ENCODE measurements around the gene MID1IP1. TPM values are rescaled to one million over a fixed set of nuclear protein-coding genes. Genes with fewer than 3 reads are reported as not detected.
A peak's percentile ranks its signal among the peaks of the same experiment; 100 is the strongest.

MID1IP1 gene
- 10 to 100 TPM in 6 of 12 donors, 1 to 10 TPM in 5, not detected in 1; 8.6 to 20.5 (median 10.1) TPM for polyA plus RNA-seq (ENCODE audit: insufficient read length in 12 of 12)
- long read RNA-seq, donor 1, transcript MID1IP1-201 (2 exons, 2,536 nt): major isoform, 24 of 32 reads
- long read RNA-seq, donor 1, partial matches to known transcripts: 7 of 32 reads
- long read RNA-seq, donor 1, other reads (novel, unspliced or antisense): 0 of 32 reads
- long read RNA-seq, donor 2, transcript MID1IP1-201 (2 exons, 2,536 nt): major isoform, 5 of 5 reads
- long read RNA-seq, donor 2, partial matches to known transcripts: 0 of 5 reads
- long read RNA-seq, donor 2, other reads (novel, unspliced or antisense): 0 of 5 reads
- long read RNA-seq, donor 3, partial matches to known transcripts: 0 of 2 reads
- long read RNA-seq, donor 3, other reads (novel, unspliced or antisense): 0 of 2 reads
- long read RNA-seq, donor 4, transcript MID1IP1-201 (2 exons, 2,536 nt): major isoform, 5 of 5 reads
- long read RNA-seq, donor 4, partial matches to known transcripts: 0 of 5 reads
- long read RNA-seq, donor 4, other reads (novel, unspliced or antisense): 0 of 5 reads
- long read RNA-seq, donor 5, transcript MID1IP1-201 (2 exons, 2,536 nt): major isoform, 5 of 6 reads
- long read RNA-seq, donor 5, partial matches to known transcripts: 0 of 6 reads
- long read RNA-seq, donor 5, other reads (novel, unspliced or antisense): 0 of 6 reads
- long read RNA-seq, donor 6, partial matches to known transcripts: 0 of 4 reads
- long read RNA-seq, donor 6, other reads (novel, unspliced or antisense): 0 of 4 reads
- long read RNA-seq, donor 7, partial matches to known transcripts: 0 of 4 reads
- long read RNA-seq, donor 7, other reads (novel, unspliced or antisense): 0 of 4 reads
- long read RNA-seq, donor 8, partial matches to known transcripts: 0 of 3 reads
- long read RNA-seq, donor 8, other reads (novel, unspliced or antisense): 0 of 3 reads
- long read RNA-seq, donor 9, partial matches to known transcripts: 0 of 2 reads
- long read RNA-seq, donor 9, other reads (novel, unspliced or antisense): 0 of 2 reads
- long read RNA-seq, donor 10, partial matches to known transcripts: 0 of 3 reads
- long read RNA-seq, donor 10, other reads (novel, unspliced or antisense): 0 of 3 reads
- long read RNA-seq, donor 11, partial matches to known transcripts: 0 of 4 reads
- long read RNA-seq, donor 11, other reads (novel, unspliced or antisense): 0 of 4 reads

- DNase-seq: peak; percentile 91
Observed at GRCh38 chrX:38800981-38801845, at the start of gene MID1IP1. TSS of gene MID1IP1 (plus strand) at chrX:38801459. CDS start at chrX:38804947, 3,488 bp downstream.

GRCh38 chrX:38754102-38754790 is 47.0 kb upstream of the MID1IP1 start:
- DNase-seq: peak; percentile 46

GRCh38 chrX:38754818-38755718 is 46.2 kb upstream of the MID1IP1 start:
- no peak for DNase-seq

GRCh38 chrX:38760883-38761282 is 40.4 kb upstream of the MID1IP1 start:
- DNase-seq: no peak

GRCh38 chrX:38768079-38768478 is 33.2 kb upstream of the MID1IP1 start:
- DNase-seq: no peak

GRCh38 chrX:38770152-38770551 is 31.1 kb upstream of the MID1IP1 start:
- DNase-seq: no peak

GRCh38 chrX:38774249-38774648 is 27.0 kb upstream of the MID1IP1 start:
- no peak for DNase-seq

GRCh38 chrX:38796946-38797345 is 4.3 kb upstream of the MID1IP1 start:
- no peak for DNase-seq

GRCh38 chrX:38798956-38799355 is 2.3 kb upstream of the MID1IP1 start:
- no peak for DNase-seq

- peak; percentile 25 for DNase-seq
Observed at GRCh38 chrX:38799995-38800580, 1.2 kb upstream of the MID1IP1 start.

GRCh38 chrX:38803243-38803587 is 2.0 kb downstream of the MID1IP1 start:
- DNase-seq: no peak

- peak; percentile 60 for DNase-seq
Observed at GRCh38 chrX:38803588-38804431, 2.6 kb downstream of the MID1IP1 start.

- DNase-seq: no peak
Observed at GRCh38 chrX:38804432-38804681, 3.1 kb downstream of the MID1IP1 start.

- DNase-seq: peak; percentile 22
Observed at GRCh38 chrX:38804682-38805431, 3.6 kb downstream of the MID1IP1 start.

- peak; percentile 41 for DNase-seq
Observed at GRCh38 chrX:38805432-38806389, 4.5 kb downstream of the MID1IP1 start.

All from muscle of arm (tissue), 14 donors.